Fibroblast of peridontal ligament (primary cell): ENCODE results near the gene MLLT3.
A peak's percentile ranks its signal among the peaks of the same experiment; 100 is the strongest.
"Not testable (repeated sequence)": the region's sequence is repeated elsewhere in the genome, so short reads cannot be mapped to it uniquely, and the experiment has no call there.

ENCODE experiments used
- DNase-seq: peaks from one replicate; pipeline ENCODE4 v3.0.0-alpha.2; 2010; ENCODE audit errors: extremely low read depth

MLLT3 gene

DNA sequence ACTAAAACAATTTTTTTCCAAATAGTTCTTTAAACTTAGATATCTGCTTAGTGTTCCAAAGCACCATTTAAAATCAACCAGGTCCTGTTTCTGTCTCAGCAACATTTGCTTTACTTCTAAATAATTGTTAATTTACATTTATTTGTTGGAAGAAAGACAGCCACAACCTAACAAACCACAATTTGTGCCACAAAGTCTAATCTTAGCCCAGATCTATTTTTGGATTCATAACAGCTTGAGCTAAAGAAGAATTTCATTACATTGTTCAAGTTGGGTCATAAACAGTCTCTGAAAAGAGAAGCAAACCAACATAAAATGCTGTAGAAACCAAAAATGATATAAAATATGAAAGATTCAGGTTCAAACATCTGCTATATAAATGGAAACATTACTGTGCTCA lies 24.4 kb downstream of the MLLT3 start:
- peak; percentile 60 for DNase-seq

DNA sequence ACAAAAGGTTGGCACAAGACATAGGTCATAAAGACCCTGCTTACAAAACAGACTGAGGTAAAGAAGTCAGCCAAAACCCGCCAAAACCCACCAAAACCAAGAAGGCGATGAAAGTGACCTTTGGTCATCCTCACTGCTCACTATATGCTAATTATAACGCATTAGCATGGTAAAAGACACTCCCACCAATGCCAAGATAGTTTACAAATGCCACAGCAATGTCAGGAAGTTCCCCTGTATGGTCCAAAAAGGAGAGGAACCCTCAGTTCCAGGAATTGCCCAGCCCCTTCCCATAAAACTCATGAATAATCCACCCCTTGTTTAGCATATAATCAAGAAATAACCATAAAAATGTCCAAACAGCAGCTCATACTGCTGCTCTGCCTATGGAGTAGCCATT lies 27.7 kb downstream of the MLLT3 start:
- DNase-seq: no peak

DNA sequence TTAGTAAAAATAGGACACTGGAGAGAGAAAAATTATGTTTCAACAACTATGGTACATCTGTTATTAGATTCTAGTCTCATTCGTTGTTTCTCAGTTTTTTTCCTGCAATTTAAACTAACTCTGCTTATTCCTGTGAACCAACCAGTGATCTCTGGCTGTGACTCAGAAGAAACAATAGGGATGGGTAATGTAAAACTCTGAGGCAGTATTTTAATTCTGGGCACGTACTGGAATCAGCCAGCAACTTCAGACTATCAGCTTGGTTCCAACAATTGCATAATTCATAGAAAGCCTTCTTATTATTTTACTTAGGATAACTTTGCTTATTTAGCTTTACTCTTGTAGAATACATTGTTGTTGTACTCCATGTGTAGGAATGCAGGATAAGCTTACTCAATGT lies 28.8 kb downstream of the MLLT3 start:
- peak; percentile 89 for DNase-seq

DNA sequence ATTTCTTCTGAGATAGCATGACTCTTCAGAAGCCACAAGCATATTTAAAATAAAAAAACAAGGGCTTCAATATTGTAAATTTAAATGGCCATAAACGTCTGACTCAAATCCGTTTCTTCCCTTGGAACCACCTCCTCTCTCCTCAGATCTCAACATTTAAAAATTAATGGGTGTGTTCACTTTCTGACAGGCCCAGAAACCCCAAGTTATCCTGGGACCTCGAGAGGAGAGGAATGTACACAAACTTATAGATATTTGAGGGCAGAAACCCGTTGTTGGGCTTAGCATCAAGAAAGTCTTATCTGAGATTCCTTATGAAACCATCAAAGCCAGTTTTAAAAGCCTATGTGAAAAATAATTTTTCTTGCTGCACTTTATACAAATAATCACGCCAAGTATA lies 29.2 kb downstream of the MLLT3 start:
- no peak for DNase-seq

DNA sequence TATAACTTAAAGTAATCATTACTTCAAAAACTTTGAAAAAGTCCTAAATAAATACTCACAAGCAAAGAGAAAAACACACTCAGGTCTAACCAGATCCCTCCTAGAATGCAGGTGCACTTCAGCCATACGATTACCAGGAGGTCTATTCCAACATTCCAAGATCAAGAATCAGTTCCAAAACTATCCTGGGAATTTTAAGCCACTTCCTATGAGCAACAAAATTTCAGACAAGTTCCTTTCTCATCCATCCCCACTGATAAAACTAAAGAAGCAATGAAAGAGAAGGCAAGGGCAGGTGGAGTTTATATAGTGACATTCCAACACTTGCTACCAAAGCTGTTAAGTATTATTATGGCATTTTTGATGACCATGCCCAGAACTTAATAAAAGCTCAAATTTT lies 29.6 kb downstream of the MLLT3 start:
- no peak for DNase-seq

DNA sequence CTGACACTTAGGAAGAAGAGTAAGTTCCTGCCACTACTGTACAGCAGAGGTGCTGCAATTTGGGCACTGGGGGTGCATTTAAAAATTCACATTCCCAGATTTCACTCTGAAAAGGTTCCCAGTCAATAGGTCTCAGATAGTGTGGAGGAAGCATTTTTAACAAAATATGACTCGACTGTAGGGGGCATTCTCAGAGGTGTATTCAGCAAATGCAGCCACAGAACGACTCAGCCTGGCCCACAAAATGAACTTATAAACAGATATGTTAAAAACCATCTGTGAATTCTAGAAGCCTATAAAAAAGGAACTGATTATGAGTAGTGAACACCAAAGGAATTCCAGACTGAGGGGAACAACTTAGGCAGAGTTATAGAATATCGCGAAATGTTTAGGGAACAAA lies 31.1 kb downstream of the MLLT3 start:
- DNase-seq: peak; percentile 34

DNA sequence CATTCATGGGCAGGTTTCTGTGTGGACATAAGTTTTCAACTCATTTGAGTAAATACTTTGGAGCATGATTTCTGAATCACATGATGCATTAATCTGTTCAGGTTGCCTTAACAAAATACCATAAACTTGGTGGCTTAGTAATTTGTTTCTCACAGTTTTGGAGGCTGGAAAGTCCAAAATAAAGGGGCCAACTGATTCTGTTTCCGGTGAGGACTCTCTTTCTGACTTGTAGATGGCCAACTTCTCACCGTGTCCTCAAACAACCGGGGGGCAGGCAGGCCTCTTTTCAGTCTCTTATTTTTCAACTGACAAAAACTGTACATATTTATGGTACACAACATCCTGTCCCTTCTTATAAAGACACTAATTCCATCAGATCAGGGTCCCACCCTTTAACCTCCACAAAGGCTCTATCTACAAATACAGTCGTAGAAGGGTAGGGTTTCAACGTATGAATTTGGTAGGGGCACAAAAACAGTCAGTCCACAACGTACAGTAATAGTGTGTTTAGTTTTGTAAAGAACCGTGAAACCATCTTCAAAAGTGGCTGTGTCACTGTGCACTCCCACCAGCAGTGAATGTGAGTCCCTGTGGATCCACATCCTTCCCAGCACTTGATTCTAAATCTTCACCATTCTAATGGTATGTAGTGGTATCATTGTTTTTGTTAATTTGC lies 37.2 kb downstream of the MLLT3 start:
- no peak for DNase-seq

DNA sequence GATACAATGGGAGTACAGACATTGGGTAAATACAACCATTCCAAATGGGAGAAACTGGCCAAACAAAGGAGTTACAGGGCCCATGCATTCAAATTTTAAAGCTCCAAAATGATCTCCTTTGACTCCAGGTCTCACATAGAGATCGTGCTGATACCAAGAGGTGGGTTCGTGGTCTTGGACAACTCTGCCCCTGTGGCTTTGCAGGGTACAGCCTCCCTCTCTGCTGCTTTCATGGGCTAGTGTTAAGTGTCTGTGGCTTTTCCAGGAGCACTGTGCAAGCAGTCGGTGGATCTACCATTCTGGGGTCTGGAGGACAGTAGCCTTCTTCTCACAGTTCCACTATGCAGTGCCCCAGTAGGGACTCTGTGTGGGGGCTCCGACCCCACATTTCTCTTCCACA lies 39.2 kb downstream of the MLLT3 start:
- not testable (repeated sequence) for DNase-seq

DNA sequence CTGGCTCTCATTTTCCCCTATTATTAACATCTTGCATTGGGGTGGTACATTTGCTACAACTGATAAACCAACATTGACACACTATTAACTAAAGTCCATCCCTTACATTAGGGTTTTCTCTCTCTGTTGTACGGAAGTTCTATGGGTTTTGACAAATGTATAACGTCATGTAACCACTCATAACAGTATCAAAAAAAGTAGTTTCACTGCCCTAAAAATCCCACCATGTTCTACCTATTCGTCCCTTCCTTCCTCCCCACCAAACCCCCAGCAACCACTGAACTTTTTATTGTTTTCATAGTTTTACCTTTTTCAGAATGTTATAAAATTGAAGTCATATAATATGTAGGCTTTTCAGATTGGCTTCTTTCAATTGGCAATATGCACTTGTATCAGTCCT lies 40.1 kb downstream of the MLLT3 start:
- DNase-seq: no peak

DNA sequence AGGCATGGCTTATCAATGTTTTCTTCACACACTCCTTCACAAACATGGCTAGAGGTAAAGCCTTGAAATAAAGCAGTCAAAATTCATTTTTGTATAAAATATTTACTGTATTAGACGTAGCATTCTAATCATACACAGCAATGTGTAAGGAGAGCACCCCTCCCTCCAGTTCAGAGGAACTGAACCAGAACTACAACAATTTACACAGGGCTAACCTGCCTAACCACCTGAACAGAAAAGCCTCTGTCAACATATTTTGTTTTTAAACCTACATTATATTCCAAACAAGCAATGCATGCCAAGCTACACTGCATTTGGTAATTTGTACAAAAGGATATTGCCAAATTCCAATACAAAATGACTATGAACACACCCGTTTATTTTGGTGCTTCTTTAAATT lies 41.6 kb downstream of the MLLT3 start:
- DNase-seq: no peak

DNA sequence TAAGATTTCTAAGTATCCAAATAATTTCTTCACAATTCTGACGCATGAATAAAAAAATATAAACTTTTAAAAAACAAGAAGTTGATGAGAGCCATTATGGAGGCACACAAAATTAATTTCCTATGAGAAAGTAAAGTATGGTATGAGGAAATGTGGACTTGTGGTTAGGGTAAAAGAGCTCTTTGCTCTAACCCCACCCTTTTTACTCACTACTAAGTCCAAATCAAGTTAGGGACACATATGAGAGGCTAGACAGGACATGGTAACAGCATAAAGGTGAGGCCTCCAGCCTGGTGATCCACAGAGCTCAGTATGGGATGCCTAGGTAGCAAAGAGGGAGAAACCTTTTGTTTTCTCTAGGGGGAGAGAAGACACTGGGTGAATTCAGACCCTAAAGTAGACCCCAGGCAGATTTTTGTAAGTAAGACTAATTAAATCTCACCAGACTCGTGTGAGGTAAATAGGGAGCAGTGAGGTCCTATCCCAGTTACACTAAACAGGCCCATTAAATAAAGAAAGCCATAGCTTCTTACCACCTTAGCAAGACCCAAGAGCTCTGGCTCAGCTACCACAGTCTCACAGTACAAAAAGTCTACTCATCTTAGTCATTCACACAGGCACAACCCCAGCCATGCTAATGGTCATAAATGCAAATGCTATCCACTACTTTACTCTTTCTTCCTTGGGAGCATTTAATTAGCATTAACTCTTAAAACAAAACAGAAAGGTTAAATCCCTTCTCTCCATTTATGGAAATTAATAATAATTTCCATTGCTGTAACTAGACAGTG lies 42.6 kb downstream of the MLLT3 start:
- no peak for DNase-seq

DNA sequence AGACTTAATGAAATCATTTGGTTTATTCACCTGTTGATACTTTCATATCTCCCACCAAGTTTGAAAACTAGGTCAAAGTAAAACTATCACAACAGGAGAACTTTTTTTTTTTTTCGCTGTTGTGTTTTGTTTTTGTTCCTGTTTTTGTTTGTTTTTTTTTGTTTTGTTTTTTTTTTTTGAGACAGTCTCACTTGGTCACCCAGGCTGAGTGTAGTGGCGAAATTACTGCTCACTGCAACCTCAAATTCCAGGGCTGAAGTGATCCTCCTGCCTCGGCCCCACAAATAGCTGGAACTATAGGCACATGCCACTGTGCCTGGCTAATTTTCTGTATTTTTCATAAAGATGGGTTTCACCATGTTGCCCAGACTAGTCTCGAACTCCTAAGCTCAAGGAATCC lies 49.3 kb downstream of the MLLT3 start:
- DNase-seq: no peak

DNA sequence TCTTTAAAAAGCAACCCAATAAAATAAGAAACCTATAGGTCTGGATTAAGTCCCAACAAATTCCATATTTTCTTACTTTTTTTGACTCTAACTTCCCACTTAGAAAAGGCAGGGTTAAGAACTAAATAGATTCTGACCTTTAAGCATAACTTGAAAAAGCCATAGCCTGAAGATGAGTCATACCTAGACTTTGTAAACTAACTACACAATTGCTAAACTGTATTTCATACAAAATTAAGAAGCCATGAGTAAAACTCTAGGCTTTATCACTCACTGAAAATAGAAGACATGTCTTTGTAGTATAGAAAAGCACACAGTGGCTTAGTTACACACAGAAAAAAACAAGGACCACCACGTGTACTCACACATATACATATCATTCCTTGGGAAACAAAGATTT lies 51.5 kb downstream of the MLLT3 start:
- peak; percentile 84 for DNase-seq

DNA sequence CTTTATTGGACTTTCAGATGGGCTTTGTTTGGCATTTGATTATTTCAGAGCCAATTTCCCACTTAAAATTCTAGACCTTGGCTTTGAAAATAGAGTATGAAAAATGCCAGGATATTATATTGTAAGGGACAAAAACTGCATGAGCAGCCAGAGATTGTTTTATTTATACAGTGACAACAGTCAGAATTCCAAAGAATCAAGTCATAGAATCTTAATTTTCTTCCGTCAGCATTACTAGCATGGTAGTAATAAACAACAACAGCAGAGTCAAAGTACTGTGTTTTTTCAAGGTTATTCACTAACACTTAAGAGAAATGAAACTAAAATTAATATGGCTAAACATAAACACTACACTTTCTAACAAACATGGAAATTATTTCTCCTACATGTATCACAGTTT lies 52.2 kb downstream of the MLLT3 start:
- no peak for DNase-seq

DNA sequence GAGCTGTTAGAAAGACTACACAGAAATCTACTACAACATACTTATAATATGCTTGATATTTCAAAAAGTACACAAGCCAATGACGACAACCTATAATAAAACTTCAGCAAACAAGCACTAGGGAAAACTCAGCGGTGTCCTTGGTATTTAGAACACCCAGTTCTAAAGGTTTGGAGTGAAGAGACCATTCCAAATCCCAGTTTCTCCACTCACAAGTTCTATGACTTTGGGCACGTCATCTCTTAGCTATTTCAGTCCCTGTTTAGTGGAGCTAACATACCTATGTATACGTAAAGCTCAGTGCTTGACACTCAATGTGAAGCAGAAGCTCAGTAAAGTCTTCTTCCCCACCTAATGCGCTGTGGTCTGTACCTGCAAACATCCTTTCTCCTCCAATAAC lies 52.8 kb downstream of the MLLT3 start:
- DNase-seq: no peak

DNA sequence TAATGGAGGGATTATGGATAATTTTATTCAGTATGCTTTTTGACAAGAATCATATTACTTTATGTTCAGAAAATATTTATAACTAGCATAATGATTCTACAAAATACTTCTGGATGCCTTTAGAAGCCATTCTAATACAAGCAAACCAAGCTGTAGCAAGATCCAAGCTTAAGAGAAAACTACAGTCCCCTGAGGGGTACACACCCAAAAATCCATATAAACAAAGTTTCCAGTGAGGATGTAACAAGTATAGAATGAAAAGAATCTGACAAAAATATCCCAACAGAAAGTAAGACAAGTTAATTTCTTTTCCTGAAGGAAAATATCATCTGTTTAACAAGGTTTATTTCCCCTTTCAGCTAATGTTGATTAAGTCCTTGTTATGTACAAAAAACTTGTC lies 53.9 kb downstream of the MLLT3 start:
- DNase-seq: peak; percentile 70

DNA sequence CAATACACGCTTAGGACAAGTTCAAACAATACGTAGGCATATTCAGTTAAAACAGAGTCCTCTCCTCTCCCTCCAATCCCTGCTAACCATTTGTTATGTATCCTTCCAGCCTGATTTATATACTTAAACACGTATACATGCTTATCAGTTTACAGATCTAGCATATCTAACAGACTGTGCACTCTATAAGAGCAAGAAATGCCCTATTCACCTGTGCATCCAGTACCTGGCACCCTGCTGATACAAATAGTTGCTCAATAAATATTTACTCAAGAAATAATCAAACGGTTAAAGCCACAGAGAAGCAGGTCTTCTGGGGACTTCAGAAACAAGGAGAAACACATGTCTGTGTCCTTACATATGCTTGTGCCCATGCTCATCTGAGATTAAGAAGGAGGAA lies 55.9 kb downstream of the MLLT3 start:
- DNase-seq: no peak

DNA sequence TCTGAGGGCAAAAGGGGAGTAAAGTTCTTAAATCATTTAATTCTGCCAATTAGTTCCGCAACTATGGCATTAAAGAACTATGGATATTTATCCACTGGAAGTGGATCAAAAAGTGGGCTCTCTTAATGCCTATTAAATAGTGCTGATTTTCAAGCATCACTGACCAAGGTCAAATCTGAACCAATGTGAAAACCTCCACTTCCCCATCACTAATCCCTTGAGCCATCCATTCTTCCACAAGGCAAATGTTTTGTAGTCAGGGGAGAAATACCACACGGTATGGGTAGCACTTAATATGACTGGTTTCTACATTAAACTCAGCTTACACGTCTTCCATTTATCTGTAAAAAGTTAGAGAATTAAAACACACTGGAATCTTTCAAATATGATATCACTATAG lies 57.6 kb downstream of the MLLT3 start:
- DNase-seq: no peak

DNA sequence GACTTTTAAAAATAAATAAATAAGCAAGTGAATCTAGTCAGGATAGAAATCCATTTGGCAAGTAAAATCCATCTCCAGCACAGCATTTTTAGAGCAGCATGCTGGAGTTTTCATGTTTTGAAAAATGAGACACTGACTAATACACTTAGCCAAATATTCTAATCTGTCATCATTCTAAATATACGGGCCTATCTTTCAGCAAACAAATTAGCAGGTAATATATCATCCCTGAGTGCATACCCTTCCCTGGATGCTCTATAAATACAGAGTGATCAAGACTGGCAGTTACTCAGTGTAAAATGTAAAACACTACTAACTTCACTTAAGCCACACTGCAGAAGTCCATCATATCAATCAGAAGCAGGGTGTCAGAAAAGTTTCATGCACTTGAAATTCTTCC lies 58.4 kb downstream of the MLLT3 start:
- no peak for DNase-seq

DNA sequence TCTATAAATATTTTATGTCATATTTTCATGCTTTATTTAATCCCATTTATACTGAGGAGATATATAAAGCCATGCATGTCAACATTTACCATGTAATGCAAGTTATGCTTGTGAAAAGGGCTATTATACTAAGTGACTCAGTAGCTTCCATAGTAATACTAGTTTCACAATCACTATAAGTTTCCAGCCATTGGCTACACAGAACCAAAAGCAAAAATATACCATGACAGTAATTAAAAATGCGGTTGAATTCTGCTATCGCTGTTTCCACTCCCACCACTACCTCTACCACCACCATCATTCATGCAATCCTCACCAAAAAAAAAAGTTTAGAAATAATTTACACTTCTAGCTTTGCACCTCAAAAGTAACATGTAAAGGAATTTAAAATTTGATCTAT lies 60.2 kb downstream of the MLLT3 start:
- no peak for DNase-seq

DNA sequence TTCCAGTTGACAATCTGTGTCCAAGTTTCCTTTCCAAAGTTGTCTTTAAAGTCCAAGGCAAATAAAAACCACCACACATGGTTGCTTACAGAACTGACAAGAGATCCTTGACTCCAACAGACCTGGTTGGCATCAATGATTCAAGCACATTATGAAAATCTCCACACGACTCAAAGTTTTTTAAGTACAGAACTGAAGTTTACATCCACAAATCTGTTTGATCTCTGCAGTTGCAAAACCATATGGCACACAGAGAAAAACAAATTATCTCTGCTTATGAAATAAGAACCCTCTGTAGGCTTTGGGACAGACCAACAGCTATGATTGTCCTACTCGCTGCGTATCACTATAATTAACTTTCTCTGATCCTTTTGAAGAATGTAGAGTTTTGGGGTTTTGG lies 60.8 kb downstream of the MLLT3 start:
- DNase-seq: peak; percentile 57

DNA sequence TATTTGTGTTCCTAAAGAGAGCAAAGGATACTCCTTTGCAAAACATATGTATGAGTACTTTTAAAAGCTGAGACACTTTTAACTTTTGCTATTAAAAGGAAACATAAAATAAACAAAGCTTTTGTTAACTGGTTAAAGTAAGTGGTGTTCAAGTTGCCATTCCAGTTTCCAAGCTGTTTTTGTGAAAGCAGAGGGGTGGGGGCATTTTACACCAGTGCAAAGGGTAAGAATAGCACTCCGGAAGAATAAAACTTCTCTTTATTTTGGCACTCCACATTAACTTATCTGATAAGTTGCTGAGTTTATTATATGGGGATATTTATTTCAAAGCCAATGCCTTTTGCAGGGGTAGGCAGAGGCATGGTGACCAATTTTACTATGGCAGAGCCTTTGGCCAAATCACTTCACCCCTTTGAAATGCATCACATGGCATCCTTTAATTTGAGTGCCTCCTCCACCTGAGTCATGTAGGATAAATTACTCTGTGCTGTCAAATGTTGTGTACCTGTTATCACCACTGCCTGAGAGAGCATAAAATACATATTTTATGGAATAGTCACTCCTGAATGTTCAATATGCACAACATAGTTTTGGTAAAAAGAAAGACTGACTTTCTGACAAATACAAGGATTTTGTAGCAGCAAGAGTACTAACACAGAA lies 62.9 kb downstream of the MLLT3 start:
- DNase-seq: no peak

DNA sequence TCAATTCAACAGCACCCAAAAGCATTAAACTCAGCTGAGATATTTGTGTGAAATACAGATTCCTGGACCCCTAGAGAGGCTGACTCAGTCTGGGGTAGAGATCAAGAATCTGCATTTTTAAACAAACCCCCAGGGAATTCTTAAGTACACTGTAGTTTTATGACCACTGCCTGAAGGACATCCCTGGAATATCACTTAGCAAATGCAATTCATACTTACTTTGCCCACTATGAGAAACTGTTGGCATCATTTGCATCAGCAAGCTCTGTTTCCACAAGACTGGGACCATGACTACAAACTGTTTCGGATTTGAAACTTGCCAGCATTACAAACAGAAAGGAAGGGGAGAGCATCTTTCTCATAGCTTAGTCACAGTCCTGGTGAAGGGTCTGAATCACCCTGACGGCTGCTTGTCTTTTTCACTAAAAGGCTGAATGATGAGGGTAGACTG lies 63.7 kb downstream of the MLLT3 start:
- peak; percentile 97 for DNase-seq
